Breast epithelium (tissue), 3 donors: ENCODE measurements around the gene SKOR2.

Source experiments
- POLR2A ChIP-seq: fragments of 450-650 bp; IDR thresholded peaks from one replicate; pipeline ENCODE4 v1.6.1; 2016; ENCODE audit warnings: antibody characterized with exemption, mild to moderate bottlenecking, moderate library complexity
- POLR2AphosphoS5 ChIP-seq, 3 donors: sonication (generic); formaldehyde crosslinking; IDR thresholded peaks; one replicate each; pipeline ENCODE4 v1.6.1; 2017; ENCODE audit warnings: antibody characterized with exemption in 3 of 3
- TF ChIP-seq, protein P1 (sequence below), 3 donors: fragments of 450-650 bp; IDR thresholded peaks; one replicate each; pipeline ENCODE4 v1.5.1; 2016 to 2017; ENCODE audit warnings: antibody characterized with exemption in 3 of 3, mild to moderate bottlenecking in 3 of 3, moderate library complexity in 3 of 3

GRCh38 chr18:47160256-47160655 is 91.2 kb downstream of the SKOR2 start:
- TF ChIP-seq POLR2A (no peak), POLR2AphosphoS5 (IDR thresholded peaks at IDR 0.05) (no peak)
- TF ChIP-seq, protein P1, sequence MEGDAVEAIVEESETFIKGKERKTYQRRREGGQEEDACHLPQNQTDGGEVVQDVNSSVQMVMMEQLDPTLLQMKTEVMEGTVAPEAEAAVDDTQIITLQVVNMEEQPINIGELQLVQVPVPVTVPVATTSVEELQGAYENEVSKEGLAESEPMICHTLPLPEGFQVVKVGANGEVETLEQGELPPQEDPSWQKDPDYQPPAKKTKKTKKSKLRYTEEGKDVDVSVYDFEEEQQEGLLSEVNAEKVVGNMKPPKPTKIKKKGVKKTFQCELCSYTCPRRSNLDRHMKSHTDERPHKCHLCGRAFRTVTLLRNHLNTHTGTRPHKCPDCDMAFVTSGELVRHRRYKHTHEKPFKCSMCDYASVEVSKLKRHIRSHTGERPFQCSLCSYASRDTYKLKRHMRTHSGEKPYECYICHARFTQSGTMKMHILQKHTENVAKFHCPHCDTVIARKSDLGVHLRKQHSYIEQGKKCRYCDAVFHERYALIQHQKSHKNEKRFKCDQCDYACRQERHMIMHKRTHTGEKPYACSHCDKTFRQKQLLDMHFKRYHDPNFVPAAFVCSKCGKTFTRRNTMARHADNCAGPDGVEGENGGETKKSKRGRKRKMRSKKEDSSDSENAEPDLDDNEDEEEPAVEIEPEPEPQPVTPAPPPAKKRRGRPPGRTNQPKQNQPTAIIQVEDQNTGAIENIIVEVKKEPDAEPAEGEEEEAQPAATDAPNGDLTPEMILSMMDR (IDR thresholded peaks at IDR 0.05), result no peak
